NCI-H2107 (cell line): ENCODE measurements around the gene TMCO5A.

Experiments used
- DNase-seq: peaks from one replicate; lab custom pipeline; 2025; lab: John Stamatoyannopoulos, UW

Gene TMCO5A

GRCh38 chr15:37973856-37974255, 39.4 kb downstream of the TMCO5A start:
- no peak for DNase-seq

GRCh38 chr15:37978231-37978630, 43.8 kb downstream of the TMCO5A start:
- DNase-seq: no peak

- no peak for DNase-seq
Observed at GRCh38 chr15:37979671-37980409, 45.4 kb downstream of the TMCO5A start.

GRCh38 chr15:37981201-37981600, 46.8 kb downstream of the TMCO5A start:
- DNase-seq: no peak

GRCh38 chr15:37981775-37982174, 47.3 kb downstream of the TMCO5A start:
- DNase-seq: no peak

- DNase-seq: no peak
Observed at GRCh38 chr15:37984368-37984767, 49.9 kb downstream of the TMCO5A start.

- DNase-seq: peak; percentile 0
Observed at GRCh38 chr15:37995461-37996347, 61.3 kb downstream of the TMCO5A start.
